H1 (cell line): ENCODE data around the gene OGFOD2. TPM values are rescaled to one million over a fixed set of nuclear protein-coding genes. Genes with fewer than 3 reads are reported as not detected.

Experiments used
- CTCF ChIA-PET: fragments of 300-600 bp; sonication (Branson Sonifier 250); formaldehyde crosslinking; loops from one replicate; lab custom pipeline; 2021; ENCODE audit not compliant: partially characterized antibody; lab: Charles Lee
- POLR2A ChIA-PET: fragments of 300-600 bp; sonication (Branson Sonifier 250); formaldehyde crosslinking; loops from one replicate; lab custom pipeline; 2021; ENCODE audit warnings: inconsistent platforms; ENCODE audit not compliant: partially characterized antibody; lab: Charles Lee
- DNase-seq, 2 experiments: peaks; one replicate each; pipeline versions ENCODE4 v3.0.0 to v3.0.0-alpha.2; 2010 to 2022; ENCODE audit warnings: low spot score in 2 of 2, low read depth in 1 of 2, mixed read lengths in 1 of 2
- FAIRE-seq: peaks from 2 replicates; lab custom pipeline; 2011; peaks lifted over from hg19 to GRCh38; lab: Jason Lieb, UNC
- H2AFZ ChIP-seq: 2 replicates; pipeline ENCODE4 v1.8.1; 2012; ENCODE audit warnings: low read length, inconsistent platforms
- H2AK5ac ChIP-seq: 2 replicates; pipeline ENCODE4 v1.6.1; 2013; ENCODE audit warnings: low read depth, low read length
- H2BK120ac ChIP-seq: replicated peaks from 2 replicates; pipeline ENCODE3; 2013; ENCODE audit warnings: low read depth, low read length, inconsistent platforms
- H2BK12ac ChIP-seq: 2 replicates; pipeline ENCODE4 v1.6.1; 2013; ENCODE audit warnings: low read depth, low read length
- H2BK15ac ChIP-seq: 2 replicates; pipeline ENCODE4 v1.6.1; 2013; ENCODE audit warnings: low read length
- H2BK20ac ChIP-seq: 2 replicates; pipeline ENCODE4 v1.6.1; 2013; ENCODE audit warnings: low read length
- H2BK5ac ChIP-seq: 2 replicates; pipeline ENCODE4 v1.6.1; 2013; ENCODE audit warnings: low read depth, low read length
- H3K14ac ChIP-seq: 2 replicates; pipeline ENCODE4 v1.6.1; 2013; ENCODE audit warnings: inconsistent platforms; ENCODE audit not compliant: insufficient read length
- H3K18ac ChIP-seq: 2 replicates; pipeline ENCODE4 v1.6.1; 2013; ENCODE audit warnings: low read length; ENCODE audit errors: extremely low read depth
- H3K23ac ChIP-seq: 2 replicates; pipeline ENCODE4 v1.6.1; 2013; ENCODE audit warnings: inconsistent platforms; ENCODE audit not compliant: insufficient read length
- H3K23me2 ChIP-seq: 2 replicates; pipeline ENCODE4 v1.6.1; 2013; ENCODE audit warnings: low read depth, low read length
- H3K27ac ChIP-seq: 2 replicates; pipeline ENCODE4 v1.6.1; 2011; ENCODE audit warnings: low read depth, low read length, inconsistent platforms
- H3K27me3 ChIP-seq, 4 experiments: replicated peaks in 1 of 4; 1 replicate in 1 of 4; 2 replicates in 3 of 4; pipeline versions ENCODE4 v1.6.1 to v1.8.1; 2011 to 2013; ENCODE audit warnings: low read length in 3 of 4, mild to moderate bottlenecking in 3 of 4, inconsistent platforms in 2 of 4, mixed read lengths in 2 of 4, moderate library complexity in 1 of 4; ENCODE audit not compliant: control insufficient read depth in 3 of 4, insufficient read depth in 3 of 4; ENCODE audit errors: extremely low read depth in 1 of 4
- H3K36me3 ChIP-seq, 4 experiments: 2 replicates each; pipeline versions ENCODE4 v1.6.1 to v1.8.1; 2011 to 2013; ENCODE audit warnings: mild to moderate bottlenecking in 4 of 4, low read length in 3 of 4, moderate library complexity in 2 of 4, control low read depth in 1 of 4, inconsistent platforms in 1 of 4; ENCODE audit not compliant: insufficient read depth in 4 of 4, control insufficient read depth in 2 of 4
- H3K4ac ChIP-seq: replicated peaks from 2 replicates; pipeline ENCODE3; 2013; ENCODE audit warnings: low read length, low read depth, mixed read lengths, inconsistent platforms; ENCODE audit not compliant: insufficient read length
- H3K4me1 ChIP-seq, 4 experiments: replicated peaks in 1 of 4; 1 replicate in 1 of 4; 2 replicates in 3 of 4; pipeline versions ENCODE4 v1.6.1 to v1.8.1; 2011 to 2013; ENCODE audit warnings: low read length in 3 of 4, inconsistent platforms in 2 of 4, mixed read lengths in 1 of 4; ENCODE audit not compliant: insufficient read depth in 4 of 4, control insufficient read depth in 3 of 4
- H3K4me2 ChIP-seq, 2 experiments: 2 replicates each; pipeline versions ENCODE4 v1.6.1 to v1.8.1; 2011 to 2013; ENCODE audit warnings: low read depth in 2 of 2, low read length in 2 of 2, control low read depth in 1 of 2, inconsistent platforms in 1 of 2, mild to moderate bottlenecking in 1 of 2; ENCODE audit not compliant: insufficient read depth in 1 of 2
- H3K4me3 ChIP-seq, 4 experiments: fragments of 200-600, 300-600 bp in 1 of 4; sonication (generic), shearing (Covaris generic), sonication (Bioruptor Twin) in 1 of 4; 2 replicates each; pipeline versions ENCODE4 v1.5.1 to v1.8.1; 2011 to 2016; ENCODE audit warnings: low read length in 4 of 4, low read depth in 3 of 4, control low read depth in 2 of 4, inconsistent platforms in 2 of 4, mild to moderate bottlenecking in 2 of 4, mixed read lengths in 1 of 4, moderate library complexity in 1 of 4; ENCODE audit not compliant: insufficient read depth in 2 of 4; ENCODE audit errors: extremely low read depth in 1 of 4
- H3K56ac ChIP-seq: replicated peaks from 2 replicates; pipeline ENCODE3; 2013; ENCODE audit warnings: low read depth, mild to moderate bottlenecking, mixed read lengths, low read length, inconsistent platforms; ENCODE audit not compliant: insufficient read length
- H3K79me1 ChIP-seq: 2 replicates; pipeline ENCODE4 v1.6.1; 2013; ENCODE audit warnings: low read depth, low read length, control low read depth
- H3K79me2 ChIP-seq, 2 experiments: 2 replicates each; pipeline versions ENCODE4 v1.6.1 to v1.8.1; 2012 to 2013; ENCODE audit warnings: low read length in 2 of 2, mild to moderate bottlenecking in 2 of 2, inconsistent platforms in 1 of 2; ENCODE audit not compliant: insufficient read depth in 2 of 2, control insufficient read depth in 1 of 2
- H3K9ac ChIP-seq, 4 experiments: replicated peaks in 1 of 4; 1 replicate in 1 of 4; 2 replicates in 3 of 4; pipeline versions ENCODE4 v1.6.1 to v1.8.1; 2011 to 2013; ENCODE audit warnings: low read depth in 3 of 4, low read length in 3 of 4, control low read depth in 2 of 4, mild to moderate bottlenecking in 2 of 4, moderate library complexity in 2 of 4, inconsistent platforms in 1 of 4; ENCODE audit errors: extremely low read depth in 1 of 4
- H3K9me3 ChIP-seq, 2 experiments: 2 replicates each; pipeline versions ENCODE4 v1.6.1 to v1.8.1; 2012 to 2013; ENCODE audit warnings: mild to moderate bottlenecking in 2 of 2, moderate library complexity in 2 of 2, control low read depth in 1 of 2, inconsistent platforms in 1 of 2, low read depth in 1 of 2, low read length in 1 of 2, mixed read lengths in 1 of 2; ENCODE audit not compliant: insufficient read depth in 2 of 2
- H4K20me1 ChIP-seq, 2 experiments: replicated peaks in 1 of 2; 2 replicates each; pipeline versions ENCODE3 to v1.8.1; 2011 to 2013; ENCODE audit warnings: inconsistent platforms in 2 of 2, low read length in 2 of 2, mild to moderate bottlenecking in 1 of 2; ENCODE audit not compliant: insufficient read depth in 2 of 2, control insufficient read depth in 1 of 2
- H4K5ac ChIP-seq: 2 replicates; pipeline ENCODE4 v1.6.1; 2013; ENCODE audit warnings: low read length, low read depth, mixed read lengths, inconsistent platforms; ENCODE audit not compliant: insufficient read length
- H4K8ac ChIP-seq: 2 replicates; pipeline ENCODE4 v1.8.0; 2013; ENCODE audit warnings: mild to moderate bottlenecking, moderate library complexity, low read length, inconsistent platforms; ENCODE audit not compliant: insufficient read depth; ENCODE audit errors: extremely low read depth
- H4K91ac ChIP-seq: replicated peaks from 2 replicates; pipeline ENCODE3; 2013; ENCODE audit warnings: low read length, mixed read lengths, inconsistent platforms; ENCODE audit not compliant: insufficient read length
- GABPA ChIP-seq: IDR thresholded peaks from 2 replicates; pipeline ENCODE4 v1.6.1; 2011; ENCODE audit warnings: mild to moderate bottlenecking, low read length, moderate library complexity, borderline replicate concordance; ENCODE audit not compliant: insufficient read depth
- MAFK ChIP-seq: IDR thresholded peaks from 2 replicates; pipeline ENCODE4 v1.6.1; 2012; ENCODE audit warnings: low read depth, mild to moderate bottlenecking, improper control_type of control experiment, low read length
- SUZ12 ChIP-seq: fragments of 200-600 bp; sonication (generic); IDR thresholded peaks from 2 replicates; pipeline ENCODE4 v1.6.1; 2012; ENCODE audit warnings: mild to moderate bottlenecking, inconsistent platforms, low read length, moderate library complexity, mixed read lengths
- WGBS, 2 experiments: shearing (Covaris generic) in 1 of 2; methylation state at CpG; one replicate each; pipeline versions ENCODE4 v1.1.6 to v1.1.7; 2013 to 2015; ENCODE audit warnings: low lambda C conversion rate in 2 of 2, mixed read lengths in 2 of 2, inconsistent platforms in 1 of 2, low coverage in 1 of 2, missing lambda C conversion rate in 1 of 2; ENCODE audit not compliant: insufficient replicate concordance in 2 of 2, insufficient coverage in 1 of 2, insufficient read length in 1 of 2; ENCODE audit errors: extremely low coverage in 1 of 2, missing lambda C conversion rate in 1 of 2; 5-methylcytosine and 5-hydroxymethylcytosine counted together
- polyA plus RNA-seq, 7 experiments: library from polyadenylated mRNA; depleted of rRNA in 3 of 7; stranded (reverse) in 5 of 7; unstranded in 2 of 7; fragments of >200 nt in 5 of 7; fragments of 200-250 nt in 2 of 7; gene quantifications; 1 replicate in 5 of 7; 2 replicates in 1 of 7; 4 replicates in 1 of 7; pipeline versions ENCODE4 v1.2.1 to v1.2.3, GENCODE V29; 2011 to 2013; ENCODE audit warnings: missing spikeins in 2 of 7, mixed read lengths in 2 of 7
- total RNA-seq: library from RNA; stranded (reverse); fragmentation: NEBNext Ultra II Directional; extraction: Animal tissue kit (Norgen Biotek cat#: 25700); gene quantifications from 2 replicates; pipeline ENCODE4 v1.2.1, GENCODE V29; 2021

Gene OGFOD2
- total and polyA plus RNA-seq, 2 of the 8 experiments (the other 6 are each of a cell fraction or from before 2014, with no cell fraction given): 17.3 to 20.3 TPM

DNA sequence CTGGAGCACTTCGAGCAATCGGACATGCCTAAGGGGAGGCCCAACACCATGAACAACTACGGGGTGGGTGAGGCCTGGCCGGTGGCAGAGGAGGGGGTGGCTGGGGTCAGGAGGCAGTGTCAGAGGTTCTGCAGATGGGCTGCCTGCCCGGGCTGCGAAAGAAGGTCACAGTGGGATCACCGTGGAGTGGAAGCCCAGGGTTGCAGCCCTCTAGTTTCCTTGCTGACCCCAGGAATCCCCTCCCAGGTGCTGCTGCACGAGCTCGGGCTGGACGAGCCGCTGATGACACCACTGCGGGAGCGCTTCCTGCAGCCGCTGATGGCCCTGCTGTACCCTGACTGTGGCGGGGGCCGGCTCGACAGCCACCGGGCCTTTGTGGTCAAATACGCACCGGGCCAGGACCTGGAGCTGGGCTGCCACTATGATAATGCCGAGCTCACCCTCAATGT, 3.5 kb downstream of the OGFOD2 start:
- H3K14ac ChIP-seq: no peak overlapping the region
- peaks cover 0 to 12% of the 10 kb centered on the region in 2 experiments for H4K20me1 ChIP-seq
- H2BK15ac ChIP-seq: no peak overlapping the region
- H4K5ac ChIP-seq: no peak overlapping the region
- ChIA-PET CTCF (interaction anchor here (0.9 to 1.7 kb wide), 5 partner anchors 12 to 260 kb away, joined by 3 to 8 read pairs (median 3); partner anchors contain the start of gene ABCB9), POLR2A (interaction anchor here (1.0 to 2.8 kb wide), 8 partner anchors 8 to 254 kb away, joined by 3 to 13 read pairs (median 6); partner anchors contain the start of genes MPHOSPH9 and MTRFR)
- no peak overlapping the region for H3K4me2 ChIP-seq
- H2BK5ac ChIP-seq: no peak overlapping the region
- no peak overlapping the region for H3K9ac ChIP-seq
- WGBS, 2 experiments: 86% methylated on average over 14 of the region's 21 CpGs; no CpG with 5 or more reads in 1 of the 2 experiments
- no peak for DNase-seq
- peaks cover 0 to 22% (median 12%) of the 10 kb centered on the region in 4 experiments; a peak in 6 of 7 replicates for H3K4me1 ChIP-seq
- no peak for FAIRE-seq
- no peak overlapping the region for H3K4ac ChIP-seq
- no peak overlapping the region for H3K4me3 ChIP-seq
- no peak overlapping the region for H3K18ac ChIP-seq
- H3K23me2 ChIP-seq: peaks cover 24% of the 10 kb centered on the region
- H3K56ac ChIP-seq: no peak overlapping the region
- peaks cover 0 to 6% (median 1%) of the 10 kb centered on the region in 4 experiments; a peak in 2 of 8 replicates for H3K36me3 ChIP-seq
- no peak overlapping the region for H3K23ac ChIP-seq
- H2BK20ac ChIP-seq: no peak overlapping the region
- TF ChIP-seq SUZ12 (no peak), GABPA (no peak), MAFK (no peak)
- H3K27me3 ChIP-seq: no peaks in the 10 kb centered on the region
- H3K79me1 ChIP-seq: peaks cover 7% of the 10 kb centered on the region; the same call in 1 of the 2 replicates
- H4K8ac ChIP-seq: no peak overlapping the region
- H3K9me3 ChIP-seq: no peaks in the 10 kb centered on the region
- no peak overlapping the region for H4K91ac ChIP-seq
- peaks cover 0 to 12% of the 10 kb centered on the region in 2 experiments; a peak in 1 of 4 replicates for H3K79me2 ChIP-seq
- no peak overlapping the region for H3K27ac ChIP-seq
- no peak overlapping the region for H2BK120ac ChIP-seq
- H2BK12ac ChIP-seq: no peak overlapping the region
- no peak overlapping the region for H2AK5ac ChIP-seq
- no peak overlapping the region for H2AFZ ChIP-seq
